Medulla oblongata (tissue), 1 donor: ENCODE measurements around the gene SPANXB1.
"Not testable (repeated sequence)": the region's sequence is repeated elsewhere in the genome, so short reads cannot be mapped to it uniquely, and the experiment has no call there.

Experiments used
- DNase-seq: peaks from one replicate; pipeline ENCODE4 v3.0.0-alpha.2; 2015; ENCODE audit errors: extremely low spot score

Gene SPANXB1, protein sequence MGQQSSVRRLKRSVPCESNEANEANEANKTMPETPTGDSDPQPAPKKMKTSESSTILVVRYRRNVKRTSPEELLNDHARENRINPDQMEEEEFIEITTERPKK

GRCh38 chrX:141002568-141002967 is at the start of gene SPANXB1:
TSS of gene SPANXB1 (plus strand) at chrX:141002594. CDS start at chrX:141002694, 100 bp downstream.
- not testable (repeated sequence) for DNase-seq

GRCh38 chrX:140967036-140967435 is 35.4 kb upstream of the SPANXB1 start:
- no peak for DNase-seq

DNA sequence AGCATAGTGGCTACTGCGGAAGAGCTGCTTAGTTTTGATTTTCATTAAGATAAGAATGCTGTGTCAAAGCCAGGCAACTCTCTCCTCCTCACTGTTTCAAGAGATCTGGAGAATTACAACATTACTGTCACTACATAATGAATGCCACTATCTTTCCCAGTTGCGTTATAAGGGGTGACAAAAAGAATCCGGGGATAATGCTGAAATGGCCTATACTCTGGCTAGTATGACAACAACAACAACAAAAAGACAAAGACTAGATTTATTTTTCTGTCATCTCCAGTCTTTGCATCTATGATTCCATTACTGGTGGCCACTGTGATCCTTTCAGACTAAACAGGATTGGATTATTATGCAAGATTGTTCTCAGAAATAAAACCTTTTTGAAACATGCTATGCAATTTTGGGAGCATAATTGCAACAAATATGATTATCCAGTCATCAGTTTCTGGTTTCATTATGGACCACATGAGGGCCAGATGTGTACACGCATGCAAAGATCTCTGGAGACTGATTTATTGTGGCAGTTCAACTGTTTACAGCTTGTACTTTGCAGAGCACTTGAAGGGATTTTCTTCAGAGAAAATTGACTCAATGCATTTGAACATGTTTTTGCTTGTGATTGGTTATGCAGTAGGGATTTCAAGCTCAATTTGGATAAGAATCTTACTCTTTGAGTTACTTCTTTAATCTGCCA is 31.1 kb upstream of the SPANXB1 start:
- DNase-seq = no peak

DNA sequence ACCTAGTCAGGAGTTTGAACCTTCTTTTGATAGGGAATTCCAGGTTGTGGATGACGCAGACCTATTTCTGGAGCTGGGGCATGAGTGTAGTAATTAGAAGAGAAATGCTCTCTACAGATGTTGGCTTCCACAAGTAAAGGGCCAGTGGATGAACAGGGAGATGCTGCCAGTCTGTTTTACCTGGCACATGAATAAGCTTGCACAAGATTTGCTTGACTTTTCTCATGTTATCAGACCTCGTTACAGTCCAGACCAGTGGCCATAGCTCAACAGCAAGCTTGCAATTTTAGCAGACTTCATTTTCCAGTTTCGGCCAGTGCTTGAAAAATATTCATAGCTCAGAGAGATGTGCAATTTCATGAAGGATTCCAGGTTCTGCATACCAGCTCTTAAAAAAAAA is 26.9 kb upstream of the SPANXB1 start:
- DNase-seq = no peak

DNA sequence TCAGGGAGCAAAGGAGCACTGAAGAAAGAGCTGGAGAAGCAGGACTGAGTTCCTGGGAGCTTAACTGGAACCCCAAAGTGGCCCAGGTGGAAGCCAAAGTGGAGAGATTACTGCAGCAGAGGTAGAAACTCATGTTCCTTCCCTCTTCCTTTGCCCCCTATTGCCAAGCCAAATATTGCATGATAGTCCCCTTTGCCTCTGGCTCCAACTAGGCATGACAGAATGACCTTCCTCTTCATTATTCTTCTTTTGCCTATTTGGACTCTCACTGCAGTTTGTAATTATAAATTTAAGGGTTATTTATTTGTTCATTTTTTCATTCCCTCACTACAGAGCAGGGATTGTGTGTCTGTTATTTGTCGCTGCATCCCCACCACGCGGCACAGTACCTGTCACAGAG is 22.1 kb upstream of the SPANXB1 start:
- DNase-seq = no peak

DNA sequence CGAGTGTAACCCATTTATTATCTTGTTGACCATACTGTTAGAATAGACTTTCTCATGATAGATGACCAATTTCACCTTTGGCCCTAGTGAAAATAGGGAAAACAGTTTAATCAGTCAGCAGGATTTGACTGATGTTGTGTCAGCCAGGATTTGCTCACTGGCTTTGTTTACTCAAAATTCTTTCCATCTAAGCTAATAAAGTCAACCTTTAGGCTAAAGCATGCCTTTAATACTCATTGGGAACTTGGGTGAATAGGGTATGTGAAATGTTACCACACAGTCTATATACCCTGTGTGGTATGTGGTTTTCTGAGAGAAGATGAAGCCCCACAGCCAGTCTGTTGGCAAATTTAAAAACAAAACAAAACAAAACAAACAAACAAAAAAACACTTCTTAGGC is 18.7 kb upstream of the SPANXB1 start:
- no peak for DNase-seq

DNA sequence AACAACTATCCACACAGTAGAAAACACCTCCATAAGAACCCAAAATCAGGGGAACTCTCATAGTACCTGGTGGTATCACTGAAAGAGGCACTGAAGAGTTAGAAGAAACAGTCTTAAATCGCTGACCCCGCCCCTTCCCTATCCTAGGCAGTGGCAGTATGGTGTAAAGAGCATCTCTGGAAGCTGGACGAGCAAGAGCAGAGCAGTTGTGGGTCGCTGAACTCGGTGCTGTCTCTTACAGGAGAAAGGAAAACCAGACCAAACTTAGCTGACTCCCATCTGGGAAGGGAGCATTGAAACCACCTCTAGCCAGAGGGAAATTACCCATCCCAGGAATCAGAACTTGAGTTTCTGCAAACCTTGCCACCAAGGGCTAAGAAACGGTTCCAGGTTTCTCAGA is 2.8 kb downstream of the SPANXB1 start:
- DNase-seq = not testable (repeated sequence)

GRCh38 chrX:141044246-141044645 is 41.9 kb downstream of the SPANXB1 start:
- not testable (repeated sequence) for DNase-seq

- DNase-seq = not testable (repeated sequence)
Observed at GRCh38 chrX:141049878-141050277, 47.5 kb downstream of the SPANXB1 start.

DNA sequence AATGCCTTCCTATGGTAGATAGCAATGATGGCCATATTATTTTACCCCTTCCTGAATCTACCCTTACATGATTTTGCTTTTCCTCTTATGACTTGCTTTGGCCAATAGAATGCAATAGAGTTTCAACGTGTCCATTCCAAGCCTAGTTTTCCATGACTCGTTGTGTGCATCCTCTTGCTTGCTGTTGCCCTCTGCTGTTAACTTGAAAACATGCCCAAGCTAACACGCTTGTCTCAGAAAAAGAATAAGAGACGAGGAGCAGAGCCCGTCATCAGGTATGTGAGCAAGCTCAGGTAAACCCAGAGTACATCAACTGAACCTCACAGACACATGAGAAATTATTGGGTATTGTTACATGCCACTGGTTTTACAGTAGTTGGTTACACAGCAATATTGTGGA is 49.7 kb downstream of the SPANXB1 start:
- not testable (repeated sequence) for DNase-seq
